Activated B cell treated with CpG ODN at 0.5 μM for 24 hours (primary cell): ENCODE data around the gene DNM1. TPM values are rescaled to one million over a fixed set of nuclear protein-coding genes. Genes with fewer than 3 reads are reported as not detected.

Source experiments
- ATAC-seq: fragments of 200-7000 bp; cut with Tn5 transposase; one replicate; pipeline ENCODE4 v1.10.0; 2021; ENCODE audit warnings: low read depth, mild to moderate bottlenecking, moderate library complexity
- CTCF ChIA-PET: fragments of 350-600 bp; sonication (Branson Sonifier 250); formaldehyde crosslinking; loops from one replicate; lab custom pipeline; 2021; ENCODE audit warnings: antibody characterized with exemption; lab: Charles Lee
- POLR2A ChIA-PET: fragments of 350-600 bp; sonication (Branson Sonifier 250); formaldehyde crosslinking; loops from one replicate; lab custom pipeline; 2021; ENCODE audit warnings: antibody characterized with exemption; lab: Charles Lee
- DNase-seq: peaks from one replicate; pipeline ENCODE4 v3.0.0; 2022
- H3K27ac Mint-ChIP-seq: one replicate; pipeline ENCODE4 v1.8.0; 2020; ENCODE audit warnings: mixed read lengths
- H3K27me3 Mint-ChIP-seq: one replicate; pipeline ENCODE4 v1.8.0; 2021; ENCODE audit warnings: mixed read lengths
- H3K36me3 Mint-ChIP-seq: one replicate; pipeline ENCODE4 v1.8.0; 2021; ENCODE audit warnings: low read depth, mixed read lengths
- H3K4me1 Mint-ChIP-seq: one replicate; pipeline ENCODE4 v1.8.0; 2021; ENCODE audit warnings: mixed read lengths
- H3K4me3 Mint-ChIP-seq: one replicate; pipeline ENCODE4 v1.8.0; 2020; ENCODE audit warnings: mild to moderate bottlenecking, mixed read lengths
- H3K9me3 Mint-ChIP-seq: one replicate; pipeline ENCODE4 v1.8.0; 2020; ENCODE audit warnings: mixed read lengths
- intact Hi-C: fragments of 100-400 bp; cut with micrococcal nuclease; formaldehyde crosslinking; loops from one replicate; pipeline ENCODE4 v1.15.1; 2024
- total RNA-seq: library from RNA; stranded (reverse); gene quantifications from 2 replicates; pipeline ENCODE4 v1.2.3, GENCODE V29; 2022
- TF ChIP-seq, protein P1 (sequence below): fragments of 200-600 bp; IDR thresholded peaks from one replicate; pipeline ENCODE4 v1.8.0; 2022; ENCODE audit warnings: antibody characterized with exemption, mild to moderate bottlenecking

Gene DNM1
- total RNA-seq, 1 donor from 2014 or later, result 0.86 TPM

DNA sequence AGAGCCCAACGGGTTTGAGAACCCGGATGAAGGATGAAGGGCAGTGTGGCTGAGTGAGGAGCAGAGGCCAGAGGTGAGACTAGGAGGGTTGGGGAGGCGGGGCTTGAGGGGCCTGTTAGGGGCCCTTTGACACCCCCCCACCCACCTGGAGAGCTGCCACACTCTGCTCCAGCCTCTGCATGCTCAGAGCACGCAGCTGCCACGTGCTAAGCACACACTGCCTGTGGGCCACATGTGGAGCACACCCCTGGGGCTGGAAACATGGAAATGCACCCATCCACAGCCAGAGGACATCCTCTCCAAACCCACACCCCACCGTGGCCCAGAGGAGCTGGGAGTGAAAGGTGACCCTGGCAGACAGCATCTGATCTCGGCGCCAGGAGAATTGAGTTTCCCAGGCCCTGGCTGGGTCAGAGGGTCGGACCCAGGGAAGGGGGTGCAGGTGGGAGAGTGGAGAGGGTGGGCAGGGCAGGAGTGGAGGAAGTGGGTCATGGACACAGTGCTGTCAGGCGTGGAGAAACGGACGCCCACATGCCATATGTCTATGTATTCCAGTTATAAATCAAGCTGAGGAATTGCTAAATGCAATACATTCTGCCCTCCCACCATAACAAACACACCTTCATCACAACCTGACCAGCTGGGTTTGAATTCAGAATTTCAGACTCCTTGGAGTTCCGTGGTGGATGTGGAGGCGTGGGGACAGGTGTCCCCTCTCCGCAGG is 5.9 kb downstream of the DNM1 start:
- peaks cover 3% of the 10 kb centered on the region for H3K4me1 Mint-ChIP-seq

DNA sequence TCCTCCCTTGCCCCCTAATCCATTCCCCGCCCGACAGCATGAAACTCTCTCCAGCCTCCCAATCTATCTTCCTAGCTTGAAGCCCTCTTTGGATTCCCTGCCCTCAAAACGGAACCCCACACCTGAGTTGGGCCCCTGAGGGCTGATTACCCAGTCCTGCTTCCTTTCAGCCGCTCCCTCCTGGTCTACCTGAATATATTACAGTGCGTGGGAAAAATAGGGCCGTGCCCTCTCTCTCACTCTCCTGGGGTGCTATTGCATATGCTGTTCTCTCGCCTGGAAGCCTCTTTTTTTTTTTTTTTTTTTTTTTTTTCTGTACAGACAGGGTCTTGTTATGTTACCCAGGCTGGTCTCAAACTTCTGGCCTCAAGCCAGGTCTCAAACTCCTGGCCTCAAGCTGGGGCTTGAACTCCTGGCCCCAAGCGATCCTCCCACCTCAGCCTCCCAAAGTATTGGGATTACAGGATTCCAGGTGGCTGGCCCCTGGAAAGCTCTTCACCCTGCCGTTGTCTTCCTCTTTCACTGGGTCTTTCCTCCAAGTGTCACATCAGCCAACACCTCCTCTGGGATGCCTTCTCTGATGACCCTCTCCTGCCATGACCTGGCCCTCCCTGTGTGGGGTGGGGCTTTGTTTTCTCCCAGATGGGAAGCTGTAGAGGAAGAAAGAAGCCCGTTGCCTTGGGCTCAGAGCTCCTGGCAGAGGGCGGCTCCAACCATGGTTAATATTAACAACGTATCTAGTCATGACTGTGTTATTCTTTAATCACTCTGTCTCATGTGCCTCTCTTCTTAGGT is 8.2 kb downstream of the DNM1 start:
- Mint-ChIP-seq H3K27ac (no peak overlapping the region), H3K36me3 (no peaks in the 10 kb centered on the region), H3K4me3 (no peak overlapping the region), H3K27me3 (peaks cover 15% of the 10 kb centered on the region), H3K4me1 (no peaks in the 10 kb centered on the region), H3K9me3 (no peaks in the 10 kb centered on the region)
- DNase-seq (no peak), ATAC-seq (no peak)
- ChIA-PET CTCF (no interaction called here), POLR2A (interaction anchor here (0.6 kb wide), 2 partner anchors 51 to 53 kb away, joined by 3 to 6 read pairs; partner anchors contain the start of gene BBLN)
- intact Hi-C loops, result no loop called here
- TF ChIP-seq, protein P1, sequence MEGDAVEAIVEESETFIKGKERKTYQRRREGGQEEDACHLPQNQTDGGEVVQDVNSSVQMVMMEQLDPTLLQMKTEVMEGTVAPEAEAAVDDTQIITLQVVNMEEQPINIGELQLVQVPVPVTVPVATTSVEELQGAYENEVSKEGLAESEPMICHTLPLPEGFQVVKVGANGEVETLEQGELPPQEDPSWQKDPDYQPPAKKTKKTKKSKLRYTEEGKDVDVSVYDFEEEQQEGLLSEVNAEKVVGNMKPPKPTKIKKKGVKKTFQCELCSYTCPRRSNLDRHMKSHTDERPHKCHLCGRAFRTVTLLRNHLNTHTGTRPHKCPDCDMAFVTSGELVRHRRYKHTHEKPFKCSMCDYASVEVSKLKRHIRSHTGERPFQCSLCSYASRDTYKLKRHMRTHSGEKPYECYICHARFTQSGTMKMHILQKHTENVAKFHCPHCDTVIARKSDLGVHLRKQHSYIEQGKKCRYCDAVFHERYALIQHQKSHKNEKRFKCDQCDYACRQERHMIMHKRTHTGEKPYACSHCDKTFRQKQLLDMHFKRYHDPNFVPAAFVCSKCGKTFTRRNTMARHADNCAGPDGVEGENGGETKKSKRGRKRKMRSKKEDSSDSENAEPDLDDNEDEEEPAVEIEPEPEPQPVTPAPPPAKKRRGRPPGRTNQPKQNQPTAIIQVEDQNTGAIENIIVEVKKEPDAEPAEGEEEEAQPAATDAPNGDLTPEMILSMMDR, result no peak

More for the DNA sequence above, 5.9 kb downstream of the DNM1 start:
- ATAC-seq (no peak), DNase-seq (no peak)
- H3K9me3 Mint-ChIP-seq, result no peaks in the 10 kb centered on the region
- H3K27ac Mint-ChIP-seq, result no peak overlapping the region
- TF ChIP-seq, protein P1, result no peak
- ChIA-PET CTCF (no interaction called here), POLR2A (no interaction called here)
- H3K27me3 Mint-ChIP-seq, result peaks cover 30% of the 10 kb centered on the region
- no peaks in the 10 kb centered on the region for H3K36me3 Mint-ChIP-seq
- no peak overlapping the region for H3K4me3 Mint-ChIP-seq
- intact Hi-C loops, result no loop called here

DNA sequence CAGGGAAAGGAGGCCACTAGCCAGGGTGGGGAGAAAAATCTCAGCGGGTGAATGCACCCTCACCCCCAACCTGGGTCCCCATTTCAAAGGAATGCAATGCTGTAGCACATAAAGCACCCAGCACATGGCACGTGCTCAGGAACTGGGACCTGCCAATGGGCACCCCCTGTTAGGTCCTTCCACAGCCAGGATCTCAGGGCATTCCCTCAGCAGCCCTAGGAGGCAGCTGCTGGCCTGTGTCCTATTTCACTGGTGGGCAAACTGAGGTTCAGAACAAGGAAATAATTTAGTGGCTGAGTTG is 8.8 kb downstream of the DNM1 start:
- POLR2A ChIA-PET, result interaction anchor here (0.6 kb wide), 1 partner anchor 52 kb away, joined by 3 read pairs; the partner anchor contains the start of gene BBLN
- TF ChIP-seq, protein P1, result no peak
- no peak overlapping the region for H3K4me3 Mint-ChIP-seq
- DNase-seq, result no peak
- peaks cover 15% of the 10 kb centered on the region for H3K27me3 Mint-ChIP-seq
- no peaks in the 10 kb centered on the region for H3K9me3 Mint-ChIP-seq
- no peaks in the 10 kb centered on the region for H3K36me3 Mint-ChIP-seq
- ATAC-seq, result no peak
- no peak overlapping the region for H3K27ac Mint-ChIP-seq
- intact Hi-C loops, result no loop called here
- CTCF ChIA-PET, result interaction anchor here (0.9 kb wide), 1 partner anchor 15 kb away, joined by 3 read pairs; no protein-coding TSS in a partner anchor
- no peaks in the 10 kb centered on the region for H3K4me1 Mint-ChIP-seq

DNA sequence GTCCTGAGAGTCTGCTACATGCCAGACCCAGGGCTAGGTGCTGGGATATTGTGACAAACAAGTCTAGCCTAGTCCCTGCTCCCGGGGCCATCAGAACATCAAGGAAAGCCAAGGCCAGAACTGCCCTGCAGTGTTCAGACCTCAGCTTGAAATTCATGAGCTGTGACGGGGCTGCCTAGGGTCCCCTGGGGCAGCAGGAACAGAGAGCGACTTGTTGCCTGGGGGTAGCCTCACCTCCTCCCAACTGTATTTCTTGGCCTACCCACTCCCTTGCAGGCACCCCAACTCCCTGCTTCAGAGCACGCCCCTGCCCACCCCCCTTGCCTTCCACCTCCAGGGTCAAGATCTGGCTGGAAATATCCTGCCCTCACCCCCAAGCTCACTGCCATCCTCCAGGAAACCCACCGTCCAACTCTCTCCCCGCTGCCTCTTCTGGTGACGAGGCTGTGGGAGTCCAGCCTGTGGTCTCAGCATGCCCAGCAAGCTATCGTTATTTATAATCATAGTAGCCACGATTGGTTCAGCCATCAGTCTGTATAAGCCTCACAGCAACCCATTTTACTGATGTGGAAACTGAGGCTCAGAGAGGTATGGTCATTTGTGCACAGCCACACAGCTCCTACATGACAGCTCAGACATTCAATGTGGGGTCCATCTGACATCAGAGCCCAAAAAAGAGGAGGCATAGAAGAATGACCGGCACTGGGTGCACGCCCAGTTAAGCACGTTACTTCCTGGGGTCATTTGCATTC is 10.7 kb downstream of the DNM1 start:
- ATAC-seq, result no peak
- DNase-seq, result no peak
- TF ChIP-seq, protein P1, result no peak
- ChIA-PET CTCF (no interaction called here), POLR2A (interaction anchor here (1.0 kb wide), 1 partner anchor 23 kb away, joined by 4 read pairs; no protein-coding TSS in a partner anchor)
- peaks cover 9% of the 10 kb centered on the region for H3K27me3 Mint-ChIP-seq
- peaks cover 9% of the 10 kb centered on the region for H3K4me1 Mint-ChIP-seq
- no peaks in the 10 kb centered on the region for H3K36me3 Mint-ChIP-seq
- H3K9me3 Mint-ChIP-seq, result no peaks in the 10 kb centered on the region
- H3K27ac Mint-ChIP-seq, result no peak overlapping the region
- intact Hi-C loops, result no loop called here
- no peak overlapping the region for H3K4me3 Mint-ChIP-seq
